Breast epithelium (tissue), 4 donors: Measurements from ENCODE around the gene RXRG. TPM values are rescaled to one million over a fixed set of nuclear protein-coding genes. Genes with fewer than 3 reads are reported as not detected.

Experiments used
- DNase-seq, 2 donors: peaks; one replicate each; pipeline ENCODE4 v3.0.0-alpha.2; 2019; ENCODE audit warnings: low spot score in 2 of 2
- H3K27ac ChIP-seq, 2 donors: fragments of 200-600 bp; sonication (generic) in 1 of 2; one replicate each; pipeline ENCODE4 v1.5.1; 2016 to 2019; ENCODE audit warnings: mild to moderate bottlenecking in 1 of 2
- H3K27me3 ChIP-seq, 2 donors: fragments of 200-600 bp; sonication (generic) in 1 of 2; one replicate each; pipeline versions ENCODE4 v1.5.1 to v1.6.0; 2017 to 2019; ENCODE audit warnings: control low read depth in 1 of 2, mild to moderate bottlenecking in 1 of 2
- H3K36me3 ChIP-seq: fragments of 200-600 bp; one replicate; pipeline ENCODE4 v1.5.1; 2019
- H3K4me1 ChIP-seq, 2 donors: fragments of 200-600 bp; sonication (generic); one replicate each; pipeline ENCODE4 v1.5.1; 2016 to 2019; ENCODE audit warnings: control low read depth in 1 of 2
- H3K4me3 ChIP-seq, 3 donors: fragments of 200-600 bp; sonication (generic); 1 replicate in 2 of 3; 2 replicates in 1 of 3; pipeline ENCODE4 v1.5.1; 2016 to 2019; ENCODE audit warnings: mild to moderate bottlenecking in 3 of 3, moderate library complexity in 2 of 3
- H3K9me3 ChIP-seq, 2 donors: fragments of 200-600 bp; sonication (generic) in 1 of 2; one replicate each; pipeline ENCODE4 v1.5.1; 2016 to 2019; ENCODE audit warnings: control low read depth in 1 of 2
- CTCF ChIP-seq, 3 donors: fragments of 450-650 bp; IDR thresholded peaks; one replicate each; pipeline ENCODE4 v1.5.1; 2016 to 2017; ENCODE audit warnings: antibody characterized with exemption in 3 of 3, mild to moderate bottlenecking in 3 of 3, moderate library complexity in 3 of 3
- POLR2A ChIP-seq: fragments of 450-650 bp; IDR thresholded peaks from one replicate; pipeline ENCODE4 v1.6.1; 2016; ENCODE audit warnings: antibody characterized with exemption, mild to moderate bottlenecking, moderate library complexity
- POLR2AphosphoS5 ChIP-seq, 3 donors: sonication (generic); formaldehyde crosslinking; IDR thresholded peaks; one replicate each; pipeline ENCODE4 v1.6.1; 2017; ENCODE audit warnings: antibody characterized with exemption in 3 of 3
- intact Hi-C: fragments of 100-400 bp; cut with DNase I; formaldehyde crosslinking; loops from one replicate; pipeline ENCODE4 v1.15.1; 2023; ENCODE audit warnings: low total_unique reads
- total RNA-seq, 3 donors: library from RNA; depleted of rRNA; stranded (reverse); fragments of >200 nt; gene quantifications; one replicate each; pipeline ENCODE4 v1.1.0, GENCODE V29; 2016

RXRG gene
- total RNA-seq, 3 donors from 2014 or later: 0.16 TPM; not detected in 2

GRCh38 chr1:165474196-165474595 lies 29.3 kb upstream of the RXRG start:
- Histone ChIP-seq H3K4me3 (no peak overlapping the region), H3K9me3 (no peaks in the 10 kb centered on the region), H3K27me3 (no peaks in the 10 kb centered on the region), H3K27ac (no peak overlapping the region), H3K36me3 (no peaks in the 10 kb centered on the region), H3K4me1 (no peaks in the 10 kb centered on the region)
- intact Hi-C loops: no loop called here
- DNase-seq: no peak
- TF ChIP-seq POLR2A: no peak
- no peak for TF ChIP-seq POLR2AphosphoS5 (IDR thresholded peaks at IDR 0.05)
- no peak for TF ChIP-seq CTCF (IDR thresholded peaks at IDR 0.05)

- DNase-seq: no peak
- Histone ChIP-seq H3K27me3 (no peaks in the 10 kb centered on the region), H3K4me3 (no peak overlapping the region), H3K36me3 (no peaks in the 10 kb centered on the region), H3K4me1 (no peaks in the 10 kb centered on the region), H3K9me3 (no peaks in the 10 kb centered on the region), H3K27ac (no peak overlapping the region)
- TF ChIP-seq POLR2A (no peak), POLR2AphosphoS5 (IDR thresholded peaks at IDR 0.05) (no peak), CTCF (IDR thresholded peaks at IDR 0.05) (no peak)
- intact Hi-C loops: no loop called here
Observed at GRCh38 chr1:165473081-165473480, 28.2 kb upstream of the RXRG start.

GRCh38 chr1:165468726-165469249 lies 23.9 kb upstream of the RXRG start:
- H3K9me3 ChIP-seq: no peaks in the 10 kb centered on the region
- H3K27ac ChIP-seq: no peak overlapping the region
- DNase-seq: no peak
- no peaks in the 10 kb centered on the region for H3K36me3 ChIP-seq
- H3K27me3 ChIP-seq: no peaks in the 10 kb centered on the region
- no peak overlapping the region for H3K4me3 ChIP-seq
- no peaks in the 10 kb centered on the region for H3K4me1 ChIP-seq
- TF ChIP-seq POLR2A (no peak), CTCF (IDR thresholded peaks at IDR 0.05) (no peak), POLR2AphosphoS5 (IDR thresholded peaks at IDR 0.05) (no peak)
- intact Hi-C loops: no loop called here

GRCh38 chr1:165468253-165468652 lies 23.3 kb upstream of the RXRG start:
- H3K27me3 ChIP-seq: no peaks in the 10 kb centered on the region
- no peaks in the 10 kb centered on the region for H3K36me3 ChIP-seq
- intact Hi-C loops: no loop called here
- no peaks in the 10 kb centered on the region for H3K4me1 ChIP-seq
- H3K27ac ChIP-seq: no peak overlapping the region
- no peak for DNase-seq
- TF ChIP-seq POLR2AphosphoS5 (IDR thresholded peaks at IDR 0.05) (no peak), CTCF (IDR thresholded peaks at IDR 0.05) (no peak), POLR2A (no peak)
- no peaks in the 10 kb centered on the region for H3K9me3 ChIP-seq
- no peak overlapping the region for H3K4me3 ChIP-seq

- Histone ChIP-seq H3K36me3 (no peaks in the 10 kb centered on the region), H3K9me3 (no peaks in the 10 kb centered on the region), H3K4me1 (no peaks in the 10 kb centered on the region), H3K27me3 (no peaks in the 10 kb centered on the region), H3K4me3 (no peak overlapping the region), H3K27ac (no peak overlapping the region)
- intact Hi-C loops: no loop called here
- no peak for DNase-seq
- TF ChIP-seq CTCF (IDR thresholded peaks at IDR 0.05) (no peak), POLR2AphosphoS5 (IDR thresholded peaks at IDR 0.05) (no peak)
Observed at GRCh38 chr1:165467706-165468105, 22.8 kb upstream of the RXRG start.
